Right cardiac atrium (tissue), 5 donors: Measurements from ENCODE around the gene PCSK6. TPM values are rescaled to one million over a fixed set of nuclear protein-coding genes. Genes with fewer than 3 reads are reported as not detected.

Experiments
- ATAC-seq, 2 donors: fragments of 200-7000 bp; cut with Tn5 transposase; one replicate each; pipeline versions ENCODE4 v1.8.0 to v1.9.1; 2020; ENCODE audit warnings: moderate library complexity in 2 of 2, mild to moderate bottlenecking in 1 of 2
- DNase-seq, 3 donors: peaks; one replicate each; pipeline ENCODE4 v3.0.0-alpha.2; 2020
- H3K27ac ChIP-seq: one replicate; pipeline ENCODE4 v1.5.1; 2013; ENCODE audit warnings: mild to moderate bottlenecking, low read length, control low read depth, moderate library complexity
- H3K27me3 ChIP-seq: one replicate; pipeline ENCODE4 v1.6.1; 2013; ENCODE audit not compliant: control insufficient read depth, insufficient read depth
- H3K4me1 ChIP-seq: one replicate; pipeline ENCODE4 v1.6.1; 2013; ENCODE audit warnings: low read length; ENCODE audit not compliant: control insufficient read depth, insufficient read depth
- H3K4me3 ChIP-seq: one replicate; pipeline ENCODE4 v1.5.1; 2013; ENCODE audit warnings: low read length, control low read depth
- H3K9me3 ChIP-seq: one replicate; pipeline ENCODE4 v1.6.1; 2013; ENCODE audit warnings: low read length; ENCODE audit not compliant: control insufficient read depth
- WGBS: extraction: QIAGEN DNeasy Blood & Tissue Kit; methylation state at CpG from one replicate; pipeline ENCODE4 v1.1.7; 2013; 5-methylcytosine and 5-hydroxymethylcytosine counted together
- intact Hi-C, 4 donors: fragments of 100-400 bp; cut with DNase I; formaldehyde crosslinking; loops; one replicate each; pipeline versions ENCODE4 v1.11.0 to v1.14.0; 2022 to 2023
- polyA plus RNA-seq: library from polyadenylated mRNA; stranded (reverse); fragments of 200-250 nt; gene quantifications from one replicate; pipeline ENCODE4 v1.2.3, GENCODE V29; 2013
- total RNA-seq, 4 donors: library from RNA; stranded (reverse); fragmentation: NEBNext Ultra II Directional; extraction: Animal tissue kit (Norgen Biotek cat#: 25700); gene quantifications; one replicate each; pipeline ENCODE4 v1.2.1, GENCODE V29; 2021
- donor health status: healthy with polysubstance abuse.
- donor health status: DM: no; HTN: yes; CAD: no.
- donor health status: DM: no; HTN: no; CAD: no.
- donor health status: DM: no; HTN: yes; CAD: no; lungs with severe emphysema.
- donor health status: DM: yes; HTN: yes; CAD: no.

The PCSK6 gene
- total and polyA plus RNA-seq, 5 donors: 7.7 to 21.4 (median 14.2) TPM

- no peaks in the 10 kb centered on the region for H3K27me3 ChIP-seq
- intact Hi-C loops: loop anchor here in 2 of 4 donors (5.0 to 10.0 kb wide), 3 partner anchors 130 to 242 kb away; no protein-coding TSS in a partner anchor
- H3K9me3 ChIP-seq: no peaks in the 10 kb centered on the region
- H3K4me3 ChIP-seq: no peak overlapping the region
- DNase-seq (no peak), ATAC-seq (no peak)
- H3K4me1 ChIP-seq: no peaks in the 10 kb centered on the region
- WGBS: 88% methylated on average over 11 of the region's 11 CpGs
- H3K27ac ChIP-seq: no peak overlapping the region
Measured at GRCh38 chr15:101254157-101255050, 235.1 kb downstream of the PCSK6 start.

Other genes with a start within 250 kb of the PCSK6 start
- gene CHSY1, start 237.7 kb downstream of the PCSK6 start, total RNA-seq: 10 to 100 TPM; 24.5 to 44.7 (median 28.9) TPM
- gene CHSY1, start 237.7 kb downstream of the PCSK6 start, polyA plus RNA-seq: 11.9 TPM
- gene SELENOS, start 212.2 kb downstream of the PCSK6 start, total RNA-seq: 10 to 100 TPM; 27.4 to 61.4 (median 35.0) TPM
- gene SELENOS, start 212.2 kb downstream of the PCSK6 start, polyA plus RNA-seq: 52.3 TPM
- gene SNRPA1, start 194.5 kb downstream of the PCSK6 start, total RNA-seq: 10 to 100 TPM; 23.4 to 33.6 (median 27.7) TPM
- gene SNRPA1, start 194.5 kb downstream of the PCSK6 start, polyA plus RNA-seq: 37.3 TPM
- gene TM2D3, start 162.7 kb upstream of the PCSK6 start, total RNA-seq: 10 to 100 TPM; 36.5 to 49.2 (median 42.3) TPM
- gene TM2D3, start 162.7 kb upstream of the PCSK6 start, polyA plus RNA-seq: 49.7 TPM
- gene TARS3, start 234.8 kb upstream of the PCSK6 start, total RNA-seq: 10 to 100 TPM; 16.4 to 26.8 (median 24.2) TPM
- 10.0 TPM for gene TARS3, start 234.8 kb upstream of the PCSK6 start, polyA plus RNA-seq